GM21786 (cell line): ENCODE data around the gene S100A16.

ENCODE experiments used
- ATAC-seq: cut with Tn5 transposase; IDR thresholded peaks from one replicate; pipeline ENCODE4 v1.9.1; 2021; ENCODE audit not compliant: unreplicated experiment

S100A16 gene

DNA sequence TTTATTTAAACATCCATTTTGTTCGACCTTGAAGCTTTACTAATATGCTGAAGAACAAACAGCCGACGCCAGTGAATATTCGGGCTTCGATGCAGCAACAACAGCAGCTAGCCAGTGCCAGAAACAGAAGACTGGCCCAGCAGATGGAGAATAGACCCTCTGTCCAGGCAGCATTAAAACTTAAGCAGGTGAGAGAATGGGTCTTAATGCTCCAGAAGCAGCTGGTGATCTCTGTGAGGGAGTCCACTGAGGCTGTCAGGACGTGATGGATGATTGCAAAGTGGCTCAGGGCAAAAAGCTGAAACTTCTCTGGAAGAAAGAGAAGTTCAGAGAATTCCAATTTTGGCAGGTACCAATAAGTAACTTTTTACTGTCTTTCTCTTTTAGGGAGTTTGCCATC lies 25.3 kb upstream of the S100A16 start:
- no peak for ATAC-seq

DNA sequence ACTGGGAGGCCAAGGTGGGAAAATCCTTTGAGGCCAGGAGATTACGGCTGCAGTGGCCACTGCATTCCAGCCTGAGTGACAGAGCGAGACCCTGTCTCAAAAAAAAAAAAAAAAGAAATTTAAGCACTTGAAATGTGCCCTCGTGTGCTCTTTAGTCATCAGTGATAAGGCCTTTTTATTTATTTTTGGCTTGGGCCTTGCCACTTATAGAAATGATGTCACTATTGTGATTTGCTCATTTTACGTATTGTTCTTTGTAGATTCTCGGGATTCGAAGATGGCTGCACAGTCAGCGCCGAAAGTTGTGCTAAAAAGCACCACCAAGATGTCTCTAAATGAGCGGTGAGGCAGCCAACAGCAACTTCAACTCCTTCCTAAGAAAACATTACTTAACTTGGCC lies 23.4 kb upstream of the S100A16 start:
- ATAC-seq, result no peak

DNA sequence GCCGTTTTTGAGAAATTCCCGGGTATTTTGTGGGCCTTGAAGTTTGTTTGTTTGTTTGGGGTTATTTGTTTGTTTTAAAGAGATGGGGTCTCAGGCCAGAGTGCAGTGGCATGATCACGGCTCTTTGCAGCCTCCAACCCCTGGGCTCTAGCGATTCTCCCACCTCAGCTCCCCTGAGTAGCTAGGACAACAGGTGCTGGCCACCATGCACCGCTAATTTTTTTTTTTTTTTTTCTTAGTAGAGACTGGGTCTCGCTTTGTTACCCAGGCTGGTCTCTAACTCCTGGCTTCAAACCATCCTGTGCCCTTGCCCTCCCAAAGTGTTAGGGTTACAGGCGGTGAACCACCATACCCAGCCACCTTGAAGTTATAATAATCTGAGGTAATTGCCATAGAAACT lies 22.9 kb upstream of the S100A16 start:
- no peak for ATAC-seq

DNA sequence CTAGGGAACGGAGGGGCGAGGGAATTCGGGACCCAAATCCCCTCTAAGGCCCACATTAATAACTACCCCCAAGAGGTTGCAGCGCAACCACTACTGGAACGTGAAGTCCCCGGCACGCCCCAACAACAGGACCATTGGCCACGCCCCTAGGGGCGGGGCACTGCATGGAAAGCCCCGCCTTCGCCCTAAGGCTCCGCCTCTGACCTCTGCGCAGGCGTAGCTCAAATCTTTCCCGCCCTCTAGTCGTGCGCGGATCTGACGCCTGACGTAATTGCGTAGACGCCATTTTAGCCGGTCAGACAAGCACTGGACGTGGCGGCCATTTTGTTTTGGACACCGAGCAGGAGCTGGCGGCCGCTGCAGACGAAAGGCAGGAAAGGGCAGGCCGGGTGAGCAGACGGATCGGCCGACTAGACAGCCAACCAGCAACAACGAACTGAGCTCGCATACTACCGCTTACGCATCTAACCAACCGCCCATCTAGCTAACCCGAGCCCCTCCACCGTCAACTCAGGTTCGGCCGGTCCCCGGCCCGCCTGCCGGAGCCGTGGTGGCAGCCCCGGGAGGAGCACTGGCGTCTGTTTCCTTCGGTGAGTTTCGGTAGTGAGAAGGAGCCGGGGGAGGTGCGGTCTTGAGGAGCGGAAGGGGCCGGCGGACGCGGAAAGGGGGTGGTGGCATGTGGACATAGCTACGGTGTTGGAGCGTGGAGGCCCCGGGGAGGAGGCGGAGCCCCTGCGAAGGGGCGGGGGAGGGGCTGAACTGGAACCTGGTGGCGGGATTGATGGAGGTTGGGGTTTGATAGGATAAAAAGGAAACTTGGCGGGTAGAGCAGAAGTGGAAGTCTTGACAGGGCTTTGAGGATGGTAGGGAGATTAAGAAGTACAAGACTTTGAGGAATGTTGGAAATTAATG lies 21.1 kb upstream of the S100A16 start, which contains the start of gene CHTOP:
CHTOP (plus strand) TSS at position 313 of the 912 bp plus-strand sequence. CDS start 2,523 bp downstream, outside the sequence.
- peak; percentile 91 for ATAC-seq

DNA sequence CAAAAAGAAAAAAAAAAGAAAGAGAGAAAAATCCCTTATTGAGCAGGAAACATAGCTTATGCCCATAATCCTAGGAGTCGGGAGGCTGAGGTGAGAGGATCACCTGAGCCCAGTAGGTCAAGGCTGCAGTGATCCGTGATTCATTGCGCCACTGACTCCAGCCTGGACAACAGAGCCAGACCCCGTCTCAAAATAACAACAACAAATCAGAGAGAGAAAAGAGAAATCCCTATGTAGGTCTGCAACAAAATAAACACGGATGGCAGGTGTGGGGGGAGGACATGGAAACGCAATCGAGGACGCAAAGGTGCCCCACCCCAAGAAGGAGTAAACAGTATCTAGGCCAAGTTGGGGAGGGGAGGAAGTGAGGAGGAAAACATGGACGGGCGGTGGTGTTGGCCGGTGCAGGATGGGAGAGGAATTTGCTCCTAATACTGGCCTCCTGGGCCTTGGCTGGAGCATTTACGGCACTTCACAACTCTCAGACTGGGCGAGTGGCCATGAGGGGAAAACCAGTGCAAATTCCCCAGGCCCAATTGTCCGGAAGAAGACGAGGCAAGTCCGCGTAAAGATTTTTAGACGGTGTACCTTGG lies 20.3 kb upstream of the S100A16 start:
- ATAC-seq, result no peak

DNA sequence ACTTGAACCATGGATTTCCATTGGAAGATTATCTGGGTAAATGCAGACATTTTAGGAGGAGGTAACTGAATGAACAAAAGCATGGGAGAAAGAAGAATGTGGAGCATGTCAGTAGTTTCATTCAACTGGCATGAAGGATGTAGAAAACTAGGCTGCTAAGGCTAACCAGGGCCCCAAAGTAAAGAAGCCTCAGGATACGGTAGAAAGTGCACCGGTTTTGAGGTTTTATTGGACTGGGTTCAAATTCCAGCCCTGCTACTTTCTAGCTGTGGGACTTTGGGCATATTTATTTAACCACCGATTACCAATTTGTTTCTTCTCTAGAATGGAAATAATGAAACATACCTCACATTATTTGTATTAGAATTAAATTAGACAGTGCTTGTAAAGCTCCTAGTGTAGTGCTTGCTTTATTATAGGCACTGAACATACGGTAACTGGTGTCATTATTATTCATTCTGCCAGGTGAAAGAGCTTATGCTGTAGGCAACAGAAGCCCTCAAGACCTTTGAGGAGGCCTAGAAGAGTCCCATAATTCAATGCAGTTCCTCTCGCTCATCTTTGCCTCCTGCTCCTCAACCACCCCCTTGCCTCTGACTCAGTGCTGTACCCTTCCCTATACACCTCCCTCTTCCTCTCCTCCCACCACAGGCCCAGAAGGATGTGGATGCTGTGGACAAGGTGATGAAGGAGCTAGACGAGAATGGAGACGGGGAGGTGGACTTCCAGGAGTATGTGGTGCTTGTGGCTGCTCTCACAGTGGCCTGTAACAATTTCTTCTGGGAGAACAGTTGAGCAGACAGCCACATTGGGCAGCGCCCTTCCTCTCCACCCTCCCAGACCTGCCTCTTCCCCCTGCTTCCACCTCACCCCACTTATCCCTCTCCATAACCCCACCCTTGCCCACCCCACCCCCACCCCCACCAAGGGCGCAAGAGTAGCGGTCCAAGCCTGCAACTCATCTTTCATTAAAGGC lies 18.4 kb upstream of the S100A16 start:
- ATAC-seq, result no peak

DNA sequence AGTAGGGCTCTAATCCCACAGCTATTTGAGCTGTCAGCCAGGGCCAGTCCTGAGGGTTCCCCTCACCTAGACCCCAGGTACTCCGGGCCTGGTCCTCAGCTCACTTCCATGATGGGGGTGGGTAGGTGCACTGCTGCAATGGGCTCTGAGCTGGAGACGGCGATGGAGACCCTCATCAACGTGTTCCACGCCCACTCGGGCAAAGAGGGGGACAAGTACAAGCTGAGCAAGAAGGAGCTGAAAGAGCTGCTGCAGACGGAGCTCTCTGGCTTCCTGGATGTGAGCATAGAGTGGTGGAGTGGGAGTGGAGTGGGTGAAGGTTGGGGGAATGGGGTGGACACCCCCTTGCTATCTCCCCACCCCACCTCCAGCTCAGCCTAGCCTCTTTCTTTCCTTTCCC lies 17.4 kb upstream of the S100A16 start:
- no peak for ATAC-seq

DNA sequence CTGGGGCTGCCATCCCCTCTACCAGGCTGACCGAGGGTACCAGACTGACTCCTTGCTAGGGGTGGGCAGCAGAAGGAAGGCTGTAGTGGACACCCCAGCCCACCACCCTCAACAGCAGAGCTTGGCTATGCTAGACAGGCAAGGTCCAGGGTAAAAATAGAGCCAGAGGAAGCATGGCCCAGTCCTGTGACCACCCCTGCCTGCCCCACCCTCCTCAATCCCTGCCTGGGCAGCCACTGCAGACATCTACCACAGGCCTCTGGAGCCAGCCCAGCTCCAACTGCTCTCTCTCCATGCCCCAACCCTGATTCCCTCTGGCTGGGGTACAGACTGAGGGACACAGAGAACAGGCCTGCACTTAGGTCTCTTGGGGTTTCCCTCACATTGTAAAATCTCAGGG lies 17.0 kb upstream of the S100A16 start:
- ATAC-seq, result no peak

DNA sequence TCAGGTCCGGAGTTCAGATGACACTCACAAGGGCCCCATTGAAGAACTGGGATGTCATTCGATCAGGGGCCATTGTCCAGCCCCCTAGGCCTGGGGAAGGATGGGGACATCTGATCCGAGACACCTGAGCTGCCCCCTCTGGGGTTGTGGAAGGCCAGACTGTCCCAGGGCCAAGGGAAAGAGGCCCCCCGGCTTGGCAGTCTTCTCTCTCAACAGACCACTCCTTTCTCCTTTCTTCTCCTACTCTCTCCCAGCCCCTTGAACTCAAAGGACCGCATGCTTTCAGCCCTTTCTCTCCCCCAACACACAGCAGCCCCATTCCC lies 16.4 kb upstream of the S100A16 start:
- no peak for ATAC-seq

DNA sequence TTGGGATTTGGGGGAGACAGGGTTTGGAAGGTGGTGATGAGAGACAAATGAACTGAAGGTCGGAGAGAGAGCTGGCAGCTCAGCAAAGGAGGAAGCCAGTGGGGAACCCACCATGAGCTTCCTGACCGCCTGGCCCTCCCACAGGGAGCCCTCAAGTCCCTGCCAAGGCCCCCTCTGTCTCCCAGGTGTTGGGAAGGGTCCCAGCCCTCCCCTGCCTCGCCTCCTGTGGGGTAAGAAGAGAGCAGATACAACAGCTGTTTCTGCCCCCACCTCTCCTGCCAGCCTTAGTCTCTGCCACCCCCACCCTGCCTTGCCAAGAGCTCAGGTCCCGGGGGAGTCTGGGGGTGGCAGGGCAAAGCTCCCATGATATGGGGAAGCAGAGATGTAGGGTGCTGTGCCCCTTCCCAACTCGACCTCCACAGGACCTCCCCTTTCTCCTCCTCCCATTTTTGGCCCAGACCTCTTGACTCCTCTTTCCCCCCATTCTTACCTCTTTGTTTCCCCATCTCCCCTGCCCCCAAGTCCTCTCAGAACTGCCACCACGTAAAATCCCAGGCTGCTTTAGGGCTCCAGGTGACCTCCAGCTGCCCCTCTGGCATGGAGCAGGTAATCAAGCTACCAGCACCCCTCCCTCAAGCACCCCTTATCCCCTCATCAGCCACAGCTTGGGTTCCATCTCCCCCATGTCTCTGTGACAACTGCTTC lies 15.9 kb upstream of the S100A16 start:
- ATAC-seq, result no peak

DNA sequence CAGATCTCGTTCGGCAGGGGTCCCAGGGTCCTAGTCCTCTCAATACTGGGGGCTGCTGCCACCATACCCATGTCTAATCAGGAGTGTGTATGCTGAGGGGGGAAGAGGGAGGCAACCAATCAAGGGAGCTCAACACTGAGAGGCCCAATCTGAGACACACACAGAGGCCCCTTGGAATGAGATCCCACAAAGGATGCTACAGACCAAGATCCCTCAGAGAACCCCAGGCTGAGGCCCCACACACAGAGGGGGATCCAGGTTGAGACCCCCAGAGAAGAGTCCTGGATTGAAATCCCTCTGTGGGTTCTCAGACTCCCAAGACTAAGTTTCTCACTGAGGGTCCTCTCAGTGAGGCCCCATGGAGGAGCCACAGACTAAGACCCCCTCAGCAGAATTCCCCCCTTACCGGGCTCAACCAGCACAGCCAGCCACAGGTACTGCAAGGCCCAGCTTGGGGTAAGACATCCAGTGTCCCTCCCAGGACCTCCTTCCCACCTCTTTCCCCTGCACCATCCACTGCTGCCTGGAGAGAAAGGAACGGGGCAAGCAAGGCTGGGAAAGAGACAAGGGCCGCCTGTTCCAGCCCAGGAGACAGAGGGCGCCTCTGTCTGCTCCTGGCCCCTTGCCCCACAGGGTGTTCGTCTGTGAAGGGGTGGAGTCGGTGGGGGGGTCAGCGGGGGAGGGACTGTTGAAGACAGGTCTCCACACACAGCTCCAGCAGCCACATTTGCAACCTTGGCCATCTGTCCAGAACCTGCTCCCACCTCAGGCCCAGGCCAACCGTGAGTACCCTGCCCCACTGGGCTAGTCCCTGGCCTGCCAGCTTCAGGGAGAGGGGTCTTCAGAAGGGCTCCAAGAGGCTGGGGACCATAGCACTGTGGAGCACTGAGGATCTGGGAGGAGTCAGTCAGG lies 15.0 kb upstream of the S100A16 start, which contains the start of gene S100A1:
S100A1 (plus strand) TSS at position 720 of the 912 bp plus-strand sequence. CDS start 2,088 bp downstream, outside the sequence.
- no peak for ATAC-seq

DNA sequence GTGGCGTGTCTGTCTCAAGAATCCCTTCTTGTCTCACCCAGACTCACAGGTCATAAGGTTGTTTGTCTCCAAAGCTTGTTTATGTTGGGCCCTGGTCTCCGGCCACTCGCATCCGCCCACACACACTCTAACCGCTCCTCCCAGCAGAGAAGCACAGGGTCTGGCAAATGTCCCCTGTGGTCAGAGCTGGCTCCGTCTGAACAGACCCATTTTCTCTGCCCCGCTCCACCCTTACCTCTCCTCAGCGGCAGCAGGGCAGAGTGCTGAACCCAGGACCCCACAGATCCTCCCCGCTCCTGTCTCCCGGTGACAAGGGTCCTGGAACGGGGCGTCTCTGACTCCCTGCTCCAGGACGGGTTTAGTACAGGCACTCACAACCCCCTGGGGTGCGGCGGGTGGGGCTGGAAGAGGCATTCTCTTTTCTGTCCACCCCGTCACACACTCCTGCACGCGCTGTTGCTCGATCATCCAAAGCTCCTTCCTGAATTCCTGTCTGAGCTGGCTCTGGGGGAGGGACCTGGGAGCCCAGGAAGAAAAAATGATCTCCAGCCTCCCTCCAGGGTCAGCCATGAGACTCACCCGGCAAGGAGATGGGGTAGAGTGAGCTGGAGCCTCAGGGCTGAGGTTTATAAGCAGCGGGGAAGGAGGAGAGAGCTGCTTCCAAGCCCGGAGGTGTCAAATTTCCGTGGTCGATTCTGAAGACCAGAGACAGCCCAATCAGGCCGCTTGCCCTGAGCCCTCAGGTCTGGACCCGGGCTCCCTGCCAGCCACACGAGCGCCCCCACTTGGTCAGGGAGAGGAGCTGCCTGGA lies 14.2 kb upstream of the S100A16 start, which contains the start of gene S100A13:
S100A13 (minus strand) TSS at position 602 of the 811 bp plus-strand sequence. CDS start 1,033 bp downstream, outside the sequence.
- ATAC-seq, result no peak

DNA sequence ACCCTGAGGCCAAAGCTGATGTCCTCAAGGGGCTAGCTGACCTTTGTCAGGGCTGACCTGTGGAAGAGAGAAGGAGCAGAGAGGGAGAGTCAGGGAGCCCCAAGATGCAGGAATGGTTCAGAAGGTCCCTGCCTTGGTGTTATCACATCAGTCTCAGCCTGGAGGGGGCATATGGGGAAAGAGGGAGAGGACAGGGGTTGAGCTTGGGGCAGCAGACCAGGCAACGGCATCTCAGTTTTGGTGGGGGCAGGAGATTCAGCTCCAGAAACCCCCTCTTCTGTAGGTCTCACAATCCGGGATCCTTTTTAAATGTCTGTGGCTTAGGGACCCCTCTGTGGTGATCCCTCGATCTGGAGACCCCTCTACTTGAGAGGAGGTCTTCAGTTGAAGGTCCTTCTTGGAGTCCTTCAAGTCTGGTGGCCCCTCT lies 13.6 kb upstream of the S100A16 start:
- no peak for ATAC-seq

DNA sequence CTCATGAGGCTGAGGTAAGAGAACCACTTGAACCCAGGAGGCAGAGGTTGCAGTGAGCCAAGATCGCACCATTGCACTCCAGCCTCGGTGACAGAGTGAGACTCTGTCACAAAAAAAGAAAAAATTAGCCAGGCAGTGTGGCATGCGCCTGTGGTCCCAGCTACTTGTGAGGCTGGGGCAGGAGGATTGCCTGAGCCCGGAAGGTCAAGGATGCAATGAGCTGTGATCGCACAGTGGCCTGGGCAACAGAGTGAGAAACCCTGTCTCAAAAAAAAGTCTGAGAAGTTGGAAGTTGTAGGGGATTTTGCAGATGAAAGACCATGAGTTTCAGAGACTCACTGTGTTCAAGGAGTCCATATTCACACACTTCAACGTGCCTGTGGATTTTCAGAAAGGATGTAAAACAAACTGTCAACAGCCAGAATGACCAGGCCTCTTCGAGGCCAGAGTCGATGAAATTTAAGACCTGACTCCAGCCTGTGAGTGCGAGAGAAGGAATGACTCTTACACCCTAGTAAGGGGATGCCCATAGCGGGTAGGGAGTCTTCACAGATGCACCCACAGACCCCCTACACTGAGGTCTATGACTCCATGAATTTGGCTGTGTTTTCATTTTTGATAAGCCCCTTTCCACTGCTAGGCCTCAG lies 12.2 kb upstream of the S100A16 start:
- no peak for ATAC-seq

DNA sequence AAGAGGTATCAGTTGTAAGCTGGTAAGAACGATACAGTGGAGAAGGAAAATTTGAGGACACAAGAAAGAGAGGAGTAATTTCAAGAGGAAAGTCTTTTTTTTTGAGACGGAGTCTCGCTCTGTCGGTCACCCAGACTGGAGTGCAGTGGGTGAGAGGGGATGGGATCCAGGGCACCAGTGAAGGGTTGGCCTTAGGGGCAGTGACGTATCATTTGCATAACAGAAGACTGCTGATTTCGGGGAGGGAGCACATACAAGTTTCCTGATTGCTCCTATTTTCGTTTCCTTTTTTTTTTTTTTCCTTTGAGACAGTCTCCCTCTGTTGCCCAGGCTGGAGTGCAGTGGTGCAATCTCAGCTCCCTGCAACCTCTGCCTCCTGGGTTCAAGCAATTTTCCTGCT lies 10.2 kb upstream of the S100A16 start:
- no peak for ATAC-seq

DNA sequence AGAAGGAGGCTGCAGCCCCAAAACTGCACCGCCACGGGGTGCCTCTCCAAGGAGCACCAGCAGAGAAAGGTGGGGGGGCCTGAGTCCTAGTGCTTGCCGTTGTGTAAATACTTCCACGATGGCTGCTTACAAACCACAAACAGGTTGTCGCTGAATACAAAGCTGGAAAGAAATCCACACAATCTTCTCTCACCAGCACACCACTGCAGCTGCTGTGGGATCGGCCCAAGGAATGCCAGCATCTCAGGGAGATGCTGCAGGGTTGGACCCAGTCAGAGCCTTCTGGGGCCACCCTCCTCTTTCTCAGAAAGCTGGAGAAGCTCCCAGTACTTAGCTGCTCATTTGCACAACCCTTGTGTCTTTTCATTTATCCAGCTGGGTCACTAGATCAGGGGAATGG lies 6.2 kb upstream of the S100A16 start:
- no peak for ATAC-seq

DNA sequence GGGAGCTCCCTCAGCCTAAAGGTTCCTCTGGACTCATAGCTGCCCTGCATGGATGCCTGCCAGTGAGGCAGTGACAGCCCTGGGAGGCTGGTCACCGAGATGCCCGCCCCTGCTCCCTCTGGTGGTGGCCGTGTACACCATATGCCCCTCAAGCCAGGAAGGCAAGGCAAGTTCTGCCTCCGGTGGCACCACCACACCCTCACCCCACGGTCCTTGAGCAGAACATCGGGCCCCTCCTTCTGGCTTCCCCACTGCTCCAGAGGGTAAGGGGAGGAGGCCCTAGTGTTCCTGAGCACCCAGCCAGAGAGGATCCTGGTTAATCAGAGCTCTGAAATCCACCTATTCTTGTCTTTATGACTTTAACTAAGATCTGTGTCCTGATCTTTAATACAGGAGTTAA lies 4.7 kb upstream of the S100A16 start:
- ATAC-seq, result no peak

DNA sequence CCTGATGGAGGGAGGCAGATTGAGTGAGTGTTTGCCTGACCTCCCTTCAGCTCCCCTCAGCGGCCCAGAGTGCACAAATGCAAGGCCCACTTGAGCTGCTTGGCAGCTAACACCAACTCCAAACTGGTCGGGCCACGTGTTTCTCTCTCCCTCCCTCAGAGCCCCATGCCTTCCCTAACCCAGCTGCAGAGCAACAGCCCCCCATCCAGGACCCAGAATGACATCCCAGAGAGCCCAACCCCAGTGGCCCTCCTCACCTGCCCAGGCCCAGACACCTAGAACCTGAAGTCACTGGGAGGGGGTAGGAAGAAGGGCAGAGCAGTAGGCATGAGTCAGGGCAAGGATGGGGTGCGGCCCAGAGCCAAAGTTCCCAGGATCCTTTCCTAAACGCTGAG lies 4.0 kb upstream of the S100A16 start:
- ATAC-seq, result no peak
